Endometrial microvascular endothelial cells (primary cell): ENCODE data around the gene ETV3L. TPM values are rescaled to one million over a fixed set of nuclear protein-coding genes. Genes with fewer than 3 reads are reported as not detected.

ENCODE experiments used
- in situ Hi-C: cut with HindIII; loops from 2 replicates; pipeline ENCODE4 v1.10.0; 2017; ENCODE audit warnings: low sequenced_read_pairs, low pct_unique_long_range_greater_than_20kb; ENCODE audit errors: inconsistent ontology term
- total RNA-seq: library from RNA; depleted of rRNA; stranded (reverse); fragments of >200 nt; gene quantifications from one replicate; pipeline ENCODE4 v1.2.3, GENCODE V29; 2015; ENCODE audit errors: inconsistent ontology term

Gene ETV3L
- total RNA-seq, 1 donor from 2014 or later, result not detected

- in situ Hi-C loops, result no loop called here
These were observed 33.8 kb upstream of the ETV3L start for GRCh38 chr1:157133426-157133825.

DNA sequence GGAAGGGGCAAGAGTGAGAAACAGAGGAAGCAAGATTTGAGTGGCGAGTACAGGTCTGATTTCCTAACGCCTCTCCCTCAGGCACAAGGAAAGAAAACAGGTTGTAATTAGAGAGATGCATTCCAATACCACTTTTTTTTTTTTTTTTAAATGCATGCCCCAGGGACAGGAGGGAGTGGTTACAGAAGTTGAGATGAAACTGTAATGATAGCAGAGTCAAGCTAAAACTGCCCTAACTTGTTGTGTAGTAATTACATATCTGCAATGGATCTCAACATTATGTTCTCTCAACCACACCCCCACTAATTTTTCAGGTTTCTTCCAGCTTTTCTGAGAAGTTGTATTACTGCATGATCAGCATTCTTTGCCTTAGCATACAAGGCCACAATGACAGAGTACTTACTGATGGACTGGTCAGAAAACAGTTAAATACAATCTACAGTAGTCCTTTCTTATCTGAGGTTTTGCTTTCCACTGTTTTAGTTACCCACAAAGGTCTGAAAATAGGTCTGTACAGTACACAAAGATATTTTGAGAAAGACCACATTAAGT is 33.1 kb upstream of the ETV3L start:
- in situ Hi-C loops, result no loop called here

DNA sequence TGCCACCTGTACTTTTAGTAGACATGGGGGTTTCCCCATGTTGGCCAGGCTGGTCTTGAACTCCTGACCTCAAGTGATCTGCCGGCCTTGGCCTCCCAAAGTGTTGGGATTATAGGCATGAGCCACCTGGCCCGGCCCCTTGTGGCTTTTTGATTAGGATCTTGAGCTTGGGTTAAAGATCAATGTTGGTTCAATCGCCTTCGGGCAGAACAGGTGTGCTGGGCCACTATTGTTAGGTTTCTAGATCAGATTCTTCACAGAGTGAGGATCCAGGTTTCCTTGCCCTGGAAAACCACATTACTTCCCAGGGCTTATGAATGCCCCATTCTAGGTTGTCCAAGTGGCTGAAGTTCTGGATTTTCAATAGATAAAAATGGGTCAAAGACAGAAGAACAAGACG is 32.5 kb upstream of the ETV3L start:
- in situ Hi-C loops, result no loop called here

GRCh38 chr1:157131281-157131680 is 31.7 kb upstream of the ETV3L start:
- in situ Hi-C loops, result no loop called here

DNA sequence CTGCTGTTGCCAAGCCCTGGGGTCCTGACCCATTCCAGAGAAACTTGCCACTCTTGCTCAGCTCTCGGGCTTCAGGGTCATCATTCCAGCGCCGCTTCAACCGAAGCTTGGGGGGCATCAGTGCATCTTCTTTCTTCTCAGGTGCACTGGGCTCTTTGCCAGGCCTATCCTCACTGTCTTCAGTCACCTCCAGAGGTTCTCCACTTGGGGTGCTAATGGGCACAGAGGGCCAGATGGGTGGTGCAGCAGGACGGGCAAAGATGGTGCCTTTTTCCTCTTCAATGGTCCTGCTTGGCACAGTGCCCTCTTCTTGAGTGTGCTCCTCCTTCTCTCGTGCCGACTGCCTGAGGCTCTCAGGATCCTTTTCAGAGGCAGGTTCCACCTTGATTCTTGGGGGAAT is 25.2 kb upstream of the ETV3L start:
- in situ Hi-C loops, result no loop called here

GRCh38 chr1:157119448-157119847 is 19.8 kb upstream of the ETV3L start:
- in situ Hi-C loops, result no loop called here

GRCh38 chr1:157119008-157119407 is 19.4 kb upstream of the ETV3L start:
- in situ Hi-C loops, result no loop called here

GRCh38 chr1:157117527-157118057 is 18.0 kb upstream of the ETV3L start:
- in situ Hi-C loops, result no loop called here

DNA sequence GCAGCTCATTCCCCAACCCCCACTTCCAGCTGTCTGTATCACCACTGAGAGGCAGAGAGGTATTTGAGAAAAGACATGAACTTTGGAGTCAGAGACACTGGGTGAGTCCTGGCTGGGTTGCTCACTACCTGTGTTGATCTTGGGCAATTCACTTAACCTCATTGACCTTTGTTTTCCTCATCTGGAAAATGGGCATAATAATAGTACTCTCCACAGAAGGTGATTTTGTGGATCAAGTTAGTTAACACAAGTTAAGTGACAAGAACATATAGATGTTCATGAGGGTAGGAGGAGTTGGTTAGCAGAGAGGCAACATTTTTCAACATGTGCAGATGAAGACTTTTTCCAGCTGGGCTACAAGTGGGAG is 17.1 kb upstream of the ETV3L start:
- in situ Hi-C loops, result no loop called here

GRCh38 chr1:157115851-157116736 is 16.5 kb upstream of the ETV3L start:
- in situ Hi-C loops, result no loop called here

DNA sequence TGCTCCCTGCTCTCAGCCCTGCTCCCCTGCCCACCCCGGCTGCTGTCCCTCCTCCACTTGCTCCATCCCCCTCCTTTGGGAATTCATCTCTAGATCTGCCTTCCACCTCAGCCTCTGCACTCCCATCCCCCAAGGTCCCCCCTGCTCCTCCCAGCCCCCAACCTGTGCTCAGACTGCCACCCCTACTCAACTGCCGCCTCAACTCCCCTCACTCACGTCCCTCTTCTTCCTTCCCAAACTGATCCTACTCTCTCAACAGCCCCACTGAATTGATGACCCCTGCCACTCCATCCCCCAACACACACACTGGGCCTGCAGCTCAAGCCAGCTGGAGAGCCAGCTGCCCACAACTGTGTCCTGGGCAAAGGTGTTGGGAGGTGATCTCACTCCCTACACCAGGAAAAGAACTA is 15.8 kb upstream of the ETV3L start:
- in situ Hi-C loops, result no loop called here

DNA sequence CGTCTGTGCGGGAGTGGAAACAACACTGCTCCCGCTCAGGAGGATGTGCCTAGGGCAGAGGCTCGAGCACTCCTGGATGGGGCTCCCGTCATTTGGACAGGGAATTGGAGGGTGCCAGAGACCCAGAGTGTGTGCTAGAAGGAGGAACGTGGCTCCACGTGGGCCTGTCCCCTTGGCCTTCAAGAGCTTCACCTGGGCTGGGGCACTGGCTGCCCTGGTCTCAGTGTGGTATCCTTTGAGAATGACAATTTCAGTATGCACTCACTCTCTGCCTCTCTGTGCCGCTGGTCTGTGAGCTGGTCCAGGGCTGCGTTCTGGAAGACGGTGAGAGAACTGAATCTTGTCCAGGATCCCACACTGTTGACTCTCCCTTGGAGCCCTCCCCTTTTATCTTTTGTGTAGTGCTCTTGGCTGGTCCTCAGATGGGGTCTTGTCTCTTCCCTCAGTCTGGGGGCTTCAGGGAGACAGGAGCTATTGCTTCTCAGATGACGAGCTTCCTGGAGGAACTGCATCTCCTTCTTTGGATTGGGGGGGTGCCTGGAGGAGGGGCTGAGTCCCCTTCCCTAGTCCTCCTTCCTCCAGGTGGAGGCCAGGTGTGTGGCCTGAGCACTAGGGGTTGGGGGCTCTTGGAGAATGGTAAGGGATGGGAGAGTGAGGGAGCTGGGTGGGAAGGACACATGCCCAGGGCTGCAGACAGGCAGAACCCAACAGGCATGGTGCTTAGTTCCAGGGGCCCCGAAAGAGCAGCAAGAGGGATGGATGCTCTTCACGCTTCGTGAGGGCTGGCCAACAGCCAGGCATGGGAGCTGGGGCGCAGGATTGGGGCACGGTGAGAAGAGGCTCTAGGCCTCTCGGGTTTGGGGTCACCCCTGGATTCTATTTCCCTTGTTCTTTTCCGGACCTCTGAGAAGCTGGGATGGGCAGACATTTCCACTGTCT is 14.8 kb upstream of the ETV3L start:
- in situ Hi-C loops, result no loop called here

GRCh38 chr1:157113631-157114030 is 14.0 kb upstream of the ETV3L start:
- in situ Hi-C loops, result no loop called here

- in situ Hi-C loops, result no loop called here
These were observed 13.5 kb upstream of the ETV3L start for GRCh38 chr1:157113106-157113505.

DNA sequence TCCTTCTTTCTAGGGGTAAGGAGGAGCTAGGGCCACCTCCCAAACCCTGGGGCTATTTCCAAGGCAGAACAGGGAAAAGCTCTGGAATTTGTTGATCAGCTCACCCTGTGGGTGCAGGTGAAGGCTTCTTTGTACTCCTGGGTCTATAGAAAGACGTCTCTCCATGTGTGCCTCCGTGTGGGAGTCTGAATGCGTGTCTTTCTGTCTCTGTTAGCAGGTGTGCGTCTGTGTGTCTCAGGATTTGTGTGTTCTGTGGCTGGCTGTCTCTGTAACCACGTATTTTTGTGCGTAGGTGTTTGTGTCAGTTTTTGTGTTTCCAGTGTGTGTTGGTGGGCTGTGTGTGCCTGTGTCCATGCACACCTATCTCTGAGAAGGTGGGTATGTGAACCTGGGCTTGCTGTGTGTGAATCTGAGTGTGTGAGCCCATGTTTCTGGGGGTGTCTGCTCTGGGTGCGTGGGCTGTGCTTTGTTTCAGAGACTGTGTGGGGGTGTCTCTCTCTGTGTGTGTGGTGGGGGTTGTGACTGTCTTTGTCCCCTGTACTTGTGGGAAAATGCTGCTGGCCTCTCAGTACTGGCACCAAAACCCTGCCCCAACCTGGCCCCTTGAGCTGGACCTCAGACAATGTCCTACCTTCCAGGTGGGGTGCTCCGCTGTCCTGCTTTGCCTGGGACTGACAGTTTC is 12.7 kb upstream of the ETV3L start:
- in situ Hi-C loops, result no loop called here

DNA sequence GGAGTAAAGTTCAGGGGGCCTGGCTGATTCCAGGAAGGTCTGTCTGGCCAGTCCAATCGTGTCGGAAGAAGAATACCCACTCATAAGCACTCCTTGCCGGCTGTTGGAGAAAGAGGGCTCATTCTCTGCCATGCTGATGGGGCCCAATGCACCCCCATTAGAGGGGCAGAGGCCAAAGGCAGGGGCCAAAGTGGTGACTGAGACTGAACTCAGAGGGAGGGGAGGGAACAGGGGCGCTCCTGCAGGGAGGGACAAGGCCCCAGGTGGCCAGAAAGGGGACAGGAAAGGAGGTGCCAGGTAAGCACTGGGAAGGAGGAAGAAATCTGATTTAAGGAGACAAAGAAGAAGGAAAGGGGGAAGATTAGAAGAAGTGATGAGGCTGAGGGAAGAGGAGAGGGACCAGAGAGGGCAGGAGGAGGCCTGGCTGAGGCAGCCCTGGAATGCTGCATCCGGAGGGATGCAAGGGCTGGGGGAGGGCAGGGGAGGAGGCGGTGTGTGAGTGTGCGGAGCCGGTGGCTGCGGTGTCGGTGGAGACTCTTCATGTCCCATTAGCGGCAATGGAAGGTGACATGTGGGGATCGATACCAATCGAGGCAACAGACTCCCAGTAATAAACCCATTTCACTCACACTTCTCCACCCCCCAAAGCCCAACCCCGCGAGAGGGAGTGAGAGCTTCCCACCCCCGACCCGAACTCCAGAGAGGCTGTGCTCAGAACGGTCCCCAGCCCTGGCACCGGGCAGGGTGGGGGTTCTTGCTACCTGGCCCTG is 12.0 kb upstream of the ETV3L start:
- in situ Hi-C loops, result no loop called here

GRCh38 chr1:157110686-157111085 is 11.1 kb upstream of the ETV3L start:
- in situ Hi-C loops, result no loop called here

GRCh38 chr1:157110003-157110402 is 10.4 kb upstream of the ETV3L start:
- in situ Hi-C loops, result no loop called here
